Mesenchymal stem cell (in vitro differentiated cells and primary cell): ENCODE data around the gene PBX2.
A peak's percentile ranks its signal among the peaks of the same experiment; 100 is the strongest.

ENCODE experiments used
- DNase-seq: peaks from one replicate; pipeline ENCODE4 v3.0.0-alpha.2; 2013
- H2AFZ ChIP-seq: one replicate; pipeline ENCODE4 v1.6.1; 2013; ENCODE audit warnings: low read depth, mild to moderate bottlenecking, control low read depth, inconsistent platforms, low read length, moderate library complexity
- H2AK5ac ChIP-seq: 2 replicates; pipeline ENCODE4 v1.6.1; 2013; ENCODE audit warnings: low read length, moderate library complexity, mild to moderate bottlenecking, inconsistent platforms; ENCODE audit not compliant: severe bottlenecking
- H2BK120ac ChIP-seq: one replicate; pipeline ENCODE4 v1.6.1; 2013; ENCODE audit warnings: low read depth, mild to moderate bottlenecking, inconsistent platforms, low read length, moderate library complexity
- H2BK12ac ChIP-seq, 2 experiments: one replicate each; pipeline ENCODE4 v1.6.1; 2013; ENCODE audit warnings: inconsistent platforms in 2 of 2, low read length in 2 of 2, mild to moderate bottlenecking in 2 of 2, moderate library complexity in 2 of 2, control low read depth in 1 of 2
- H2BK15ac ChIP-seq: one replicate; pipeline ENCODE4 v1.6.1; 2013; ENCODE audit warnings: mild to moderate bottlenecking, low read depth, inconsistent platforms; ENCODE audit not compliant: poor library complexity, severe bottlenecking
- H2BK5ac ChIP-seq: 2 replicates; pipeline ENCODE4 v1.6.1; 2013; ENCODE audit warnings: low read depth, mild to moderate bottlenecking, low read length, control low read depth, inconsistent platforms; ENCODE audit not compliant: poor library complexity, severe bottlenecking
- H3K14ac ChIP-seq, 2 experiments: one replicate each; pipeline ENCODE4 v1.6.1; 2013; ENCODE audit warnings: inconsistent platforms in 2 of 2, low read length in 2 of 2, control low read depth in 1 of 2, mild to moderate bottlenecking in 1 of 2, moderate library complexity in 1 of 2
- H3K18ac ChIP-seq, 2 experiments: one replicate each; pipeline ENCODE4 v1.6.1; 2013; ENCODE audit warnings: inconsistent platforms in 2 of 2, low read length in 2 of 2, control low read depth in 1 of 2, low read depth in 1 of 2, mild to moderate bottlenecking in 1 of 2
- H3K23ac ChIP-seq, 2 experiments: one replicate each; pipeline ENCODE4 v1.6.1; 2013; ENCODE audit warnings: inconsistent platforms in 2 of 2, low read length in 2 of 2, mild to moderate bottlenecking in 2 of 2, moderate library complexity in 2 of 2, control low read depth in 1 of 2
- H3K27ac ChIP-seq: 2 replicates; pipeline ENCODE4 v1.5.1; 2013; ENCODE audit warnings: mild to moderate bottlenecking, moderate library complexity, low read length, control low read depth, inconsistent platforms; ENCODE audit not compliant: poor library complexity, severe bottlenecking
- H3K27me3 ChIP-seq, 2 experiments: 2 replicates each; pipeline versions ENCODE4 v1.6.1 to v1.7.0; 2013; ENCODE audit warnings: low read length in 2 of 2, mild to moderate bottlenecking in 2 of 2, moderate library complexity in 2 of 2, control low read depth in 1 of 2, inconsistent platforms in 1 of 2; ENCODE audit not compliant: control insufficient read depth in 1 of 2, insufficient read depth in 1 of 2
- H3K36me3 ChIP-seq, 2 experiments: 2 replicates each; pipeline versions ENCODE4 v1.6.1 to v1.7.0; 2013; ENCODE audit warnings: low read length in 2 of 2, control low read depth in 1 of 2, inconsistent platforms in 1 of 2, low read depth in 1 of 2, mild to moderate bottlenecking in 1 of 2; ENCODE audit not compliant: insufficient read depth in 2 of 2, control insufficient read depth in 1 of 2
- H3K4ac ChIP-seq, 2 experiments: one replicate each; pipeline ENCODE4 v1.6.1; 2013; ENCODE audit warnings: inconsistent platforms in 2 of 2, low read length in 2 of 2, mild to moderate bottlenecking in 2 of 2, moderate library complexity in 2 of 2, control low read depth in 1 of 2, low read depth in 1 of 2
- H3K4me1 ChIP-seq: 2 replicates; pipeline ENCODE4 v1.6.1; 2013; ENCODE audit warnings: low read depth, low read length, control low read depth; ENCODE audit not compliant: control insufficient read depth, insufficient read depth
- H3K4me2 ChIP-seq: 2 replicates; pipeline ENCODE4 v1.6.1; 2013; ENCODE audit warnings: low read length, mild to moderate bottlenecking, inconsistent platforms; ENCODE audit not compliant: poor library complexity, severe bottlenecking
- H3K4me3 ChIP-seq, 2 experiments: 2 replicates each; pipeline versions ENCODE4 v1.5.1 to v1.7.0; 2013; ENCODE audit warnings: low read length in 2 of 2, mild to moderate bottlenecking in 2 of 2, control low read depth in 1 of 2, low read depth in 1 of 2; ENCODE audit not compliant: insufficient read depth in 1 of 2
- H3K79me1 ChIP-seq: replicated peaks from 2 replicates; pipeline ENCODE4 v1.6.1; 2013; ENCODE audit warnings: mild to moderate bottlenecking, control low read depth, low read length, inconsistent platforms; ENCODE audit not compliant: poor library complexity, severe bottlenecking
- H3K9ac ChIP-seq: 2 replicates; pipeline ENCODE4 v1.7.0; 2013; ENCODE audit warnings: mild to moderate bottlenecking, low read length, moderate library complexity
- H3K9me3 ChIP-seq: 2 replicates; pipeline ENCODE4 v1.7.0; 2013; ENCODE audit warnings: mild to moderate bottlenecking, low read length; ENCODE audit not compliant: control insufficient read depth
- H4K8ac ChIP-seq: one replicate; pipeline ENCODE4 v1.6.1; 2013; ENCODE audit warnings: inconsistent platforms, mild to moderate bottlenecking, low read length, moderate library complexity
- H4K91ac ChIP-seq: one replicate; pipeline ENCODE4 v1.6.1; 2013; ENCODE audit warnings: mild to moderate bottlenecking, low read length, inconsistent platforms
- WGBS: methylation state at CpG from one replicate; pipeline ENCODE4 v1.1.7; 2013; ENCODE audit warnings: mixed read lengths; 5-methylcytosine and 5-hydroxymethylcytosine counted together

The PBX2 gene

GRCh38 chr6:32183483-32184083, 6.4 kb downstream of the PBX2 start:
- Histone ChIP-seq H3K18ac (no peak overlapping the region), H4K8ac (no peak overlapping the region), H3K23ac (no peak overlapping the region), H2BK120ac (no peak overlapping the region), H3K9me3 (no peaks in the 10 kb centered on the region), H2BK12ac (no peak overlapping the region), H3K27ac (no peak overlapping the region), H2BK15ac (no peak overlapping the region), H3K14ac (no peak overlapping the region), H4K91ac (no peak overlapping the region), H3K79me1 (peaks cover 36% of the 10 kb centered on the region), H3K4me1 (peaks cover 25% of the 10 kb centered on the region), H2AK5ac (no peak overlapping the region), H3K4me2 (no peak overlapping the region), H3K4me3 (no peak overlapping the region), H3K36me3 (peaks cover 67 to 68% of the 10 kb centered on the region in 2 experiments), H3K9ac (peak overlapping the region; percentile 36), H3K27me3 (no peaks in the 10 kb centered on the region), H2BK5ac (no peak overlapping the region), H2AFZ (no peak overlapping the region), H3K4ac (no peak overlapping the region)
- WGBS = 95% methylated on average over 15 of the region's 15 CpGs
- no peak for DNase-seq

- WGBS = 97% methylated on average over 3 of the region's 3 CpGs
- Histone ChIP-seq H2AFZ (no peak overlapping the region), H2BK12ac (no peak overlapping the region), H3K4me1 (peaks cover 21% of the 10 kb centered on the region), H3K4me2 (no peak overlapping the region), H3K14ac (no peak overlapping the region), H3K18ac (no peak overlapping the region), H3K79me1 (peaks cover 37% of the 10 kb centered on the region), H2BK5ac (no peak overlapping the region), H2BK120ac (no peak overlapping the region), H2AK5ac (no peak overlapping the region), H3K4ac (no peak overlapping the region), H2BK15ac (no peak overlapping the region), H3K27me3 (no peaks in the 10 kb centered on the region), H4K8ac (no peak overlapping the region), H4K91ac (no peak overlapping the region), H3K4me3 (no peak overlapping the region), H3K36me3 (peaks cover 64 to 67% of the 10 kb centered on the region in 2 experiments), H3K9ac (peak overlapping the region; percentile 36), H3K23ac (no peak overlapping the region), H3K27ac (no peak overlapping the region), H3K9me3 (no peaks in the 10 kb centered on the region)
- DNase-seq = no peak
Observed at GRCh38 chr6:32183030-32183429, 7.0 kb downstream of the PBX2 start.

- H3K4ac ChIP-seq = no peak overlapping the region
- H3K14ac ChIP-seq = no peak overlapping the region
- H2BK12ac ChIP-seq = no peak overlapping the region
- H3K27ac ChIP-seq = no peak overlapping the region
- no peak overlapping the region for H2BK120ac ChIP-seq
- peaks cover 35% of the 10 kb centered on the region for H3K79me1 ChIP-seq
- H4K8ac ChIP-seq = no peak overlapping the region
- WGBS = 96% methylated on average over 9 of the region's 10 CpGs
- H2BK15ac ChIP-seq = no peak overlapping the region
- no peak overlapping the region for H2BK5ac ChIP-seq
- H3K23ac ChIP-seq = no peak overlapping the region
- H3K9me3 ChIP-seq = no peaks in the 10 kb centered on the region
- DNase-seq = no peak
- H3K4me3 ChIP-seq = no peak overlapping the region
- H3K36me3 ChIP-seq = peaks cover 60 to 62% of the 10 kb centered on the region in 2 experiments
- no peak overlapping the region for H3K4me2 ChIP-seq
- no peak overlapping the region for H2AK5ac ChIP-seq
- H3K27me3 ChIP-seq = no peaks in the 10 kb centered on the region
- peak overlapping the region; percentile 36 for H3K9ac ChIP-seq
- no peak overlapping the region for H4K91ac ChIP-seq
- peaks cover 17% of the 10 kb centered on the region for H3K4me1 ChIP-seq
- no peak overlapping the region for H3K18ac ChIP-seq
- H2AFZ ChIP-seq = no peak overlapping the region
Observed at GRCh38 chr6:32182555-32182981, 7.4 kb downstream of the PBX2 start.

DNA sequence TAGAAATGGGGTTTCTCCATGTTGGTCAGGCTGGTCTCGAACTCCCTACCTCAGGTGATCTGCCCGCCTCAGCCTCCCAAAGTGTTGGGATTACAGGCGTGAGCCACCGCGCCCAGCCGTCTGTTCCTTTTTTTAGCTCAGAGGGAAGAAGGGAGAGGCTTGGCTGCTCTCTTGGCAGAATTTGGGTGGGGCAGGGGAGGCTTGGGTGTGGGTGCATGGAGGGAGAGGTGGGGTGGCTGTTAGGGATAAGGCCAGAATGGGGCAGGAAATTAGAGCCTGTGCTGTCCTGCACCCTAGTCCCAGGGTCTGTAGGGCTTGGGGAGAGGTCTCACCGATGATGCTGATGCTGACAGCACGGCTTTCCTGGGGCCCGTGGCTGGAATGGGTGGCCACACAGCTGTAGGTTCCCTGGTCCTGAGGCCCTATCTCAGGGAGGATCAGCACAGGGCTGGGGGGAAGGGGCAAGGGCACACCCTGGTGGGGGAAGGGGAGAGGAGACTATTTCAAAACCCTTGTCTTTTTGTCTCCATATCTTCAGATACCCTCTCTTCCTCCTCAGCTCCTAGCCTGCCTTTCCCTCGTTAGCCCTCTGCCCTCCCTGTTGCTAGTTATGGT, 8.0 kb downstream of the PBX2 start:
- Histone ChIP-seq H3K36me3 (peaks cover 54 to 57% of the 10 kb centered on the region in 2 experiments), H2BK12ac (peak overlapping the region in 1 of 2 experiments; percentile 24), H2BK120ac (no peak overlapping the region), H3K9ac (peak overlapping the region; percentile 8), H2AFZ (no peak overlapping the region), H3K4me1 (peaks cover 14% of the 10 kb centered on the region), H3K4me3 (no peak overlapping the region), H3K23ac (no peak overlapping the region), H4K8ac (no peak overlapping the region), H3K4me2 (no peak overlapping the region), H3K14ac (no peak overlapping the region), H2BK5ac (no peak overlapping the region), H2BK15ac (no peak overlapping the region), H4K91ac (no peak overlapping the region), H3K27ac (no peak overlapping the region), H3K27me3 (no peaks in the 10 kb centered on the region), H3K18ac (no peak overlapping the region), H3K79me1 (peaks cover 35% of the 10 kb centered on the region), H2AK5ac (no peak overlapping the region), H3K9me3 (no peaks in the 10 kb centered on the region), H3K4ac (no peak overlapping the region)
- WGBS = 96% methylated on average over 9 of the region's 10 CpGs
- no peak for DNase-seq
